Measurements from ENCODE around the gene KLF5.

The KLF5 gene

DNA sequence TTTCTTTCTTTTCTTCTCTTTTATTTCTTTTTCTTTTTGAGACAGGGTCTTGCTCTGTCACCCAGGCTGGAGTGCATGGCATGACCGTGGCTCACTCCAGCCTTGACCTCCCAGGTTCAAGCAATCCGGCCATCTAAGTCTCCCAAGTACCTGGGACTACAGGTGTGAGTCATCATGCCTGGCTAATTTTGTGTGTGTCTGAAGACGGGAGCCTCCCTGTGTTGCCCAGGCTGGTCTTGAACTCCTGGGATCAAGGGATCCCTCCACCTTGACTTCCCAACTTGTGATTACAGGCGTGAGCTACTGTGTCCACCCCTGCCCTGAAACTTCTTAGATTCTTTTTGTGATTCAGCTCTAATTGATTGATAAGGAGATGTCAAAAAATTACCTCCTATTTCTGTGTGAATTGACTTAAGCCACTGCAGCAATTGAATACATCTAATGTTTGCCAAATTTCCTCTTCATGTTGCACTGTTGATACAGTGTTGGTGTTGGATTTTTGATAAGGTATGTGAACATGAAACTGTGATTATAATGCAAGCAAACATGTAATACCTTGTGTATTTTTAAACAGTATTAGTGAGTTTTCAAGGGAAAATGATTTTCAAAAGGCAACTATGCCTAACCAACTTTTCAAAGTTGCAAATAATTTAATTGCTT is 22.6 kb downstream of the KLF5 start:
- Histone ChIP-seq H3K27ac (ENCODE audit: low read depth, low read length) (no peak overlapping the region), H3K27me3 (ENCODE audit: low read length) (no peaks in the 10 kb centered on the region), H3F3A (ENCODE audit: insufficient read depth) (no peaks in the 10 kb centered on the region), H3K79me2 (ENCODE audit: insufficient read depth, low read length) (no peaks in the 10 kb centered on the region), H4K20me1 (ENCODE audit: low read depth, low read length) (no peaks in the 10 kb centered on the region), H3K4me3 (ENCODE audit: insufficient read depth, low read length, poor library complexity, severe bottlenecking) (no peak overlapping the region), H3K4me2 (ENCODE audit: low read depth, low read length, poor library complexity, severe bottlenecking) (no peak overlapping the region), H3K36me3 (ENCODE audit: low read length) (no peaks in the 10 kb centered on the region), H3K9me3 (ENCODE audit: insufficient read depth, low read length) (no peaks in the 10 kb centered on the region), H3K9ac (ENCODE audit: low read length) (no peak overlapping the region), H3K9me2 (replicated peaks; ENCODE audit: insufficient read depth, low read length) (no peaks in the 10 kb centered on the region), H2AFZ (ENCODE audit: low read depth, low read length, severe bottlenecking) (no peak overlapping the region)
- TF ChIP-seq, protein P1, sequence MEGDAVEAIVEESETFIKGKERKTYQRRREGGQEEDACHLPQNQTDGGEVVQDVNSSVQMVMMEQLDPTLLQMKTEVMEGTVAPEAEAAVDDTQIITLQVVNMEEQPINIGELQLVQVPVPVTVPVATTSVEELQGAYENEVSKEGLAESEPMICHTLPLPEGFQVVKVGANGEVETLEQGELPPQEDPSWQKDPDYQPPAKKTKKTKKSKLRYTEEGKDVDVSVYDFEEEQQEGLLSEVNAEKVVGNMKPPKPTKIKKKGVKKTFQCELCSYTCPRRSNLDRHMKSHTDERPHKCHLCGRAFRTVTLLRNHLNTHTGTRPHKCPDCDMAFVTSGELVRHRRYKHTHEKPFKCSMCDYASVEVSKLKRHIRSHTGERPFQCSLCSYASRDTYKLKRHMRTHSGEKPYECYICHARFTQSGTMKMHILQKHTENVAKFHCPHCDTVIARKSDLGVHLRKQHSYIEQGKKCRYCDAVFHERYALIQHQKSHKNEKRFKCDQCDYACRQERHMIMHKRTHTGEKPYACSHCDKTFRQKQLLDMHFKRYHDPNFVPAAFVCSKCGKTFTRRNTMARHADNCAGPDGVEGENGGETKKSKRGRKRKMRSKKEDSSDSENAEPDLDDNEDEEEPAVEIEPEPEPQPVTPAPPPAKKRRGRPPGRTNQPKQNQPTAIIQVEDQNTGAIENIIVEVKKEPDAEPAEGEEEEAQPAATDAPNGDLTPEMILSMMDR (IDR thresholded peaks at IDR 0.05; ENCODE audit: insufficient read depth, low read length, poor library complexity, severe bottlenecking): no peak
- TF ChIP-seq EZH2phosphoT487 (conservative IDR thresholded peaks at IDR 0.05; ENCODE audit: low read length): no peak

DNA sequence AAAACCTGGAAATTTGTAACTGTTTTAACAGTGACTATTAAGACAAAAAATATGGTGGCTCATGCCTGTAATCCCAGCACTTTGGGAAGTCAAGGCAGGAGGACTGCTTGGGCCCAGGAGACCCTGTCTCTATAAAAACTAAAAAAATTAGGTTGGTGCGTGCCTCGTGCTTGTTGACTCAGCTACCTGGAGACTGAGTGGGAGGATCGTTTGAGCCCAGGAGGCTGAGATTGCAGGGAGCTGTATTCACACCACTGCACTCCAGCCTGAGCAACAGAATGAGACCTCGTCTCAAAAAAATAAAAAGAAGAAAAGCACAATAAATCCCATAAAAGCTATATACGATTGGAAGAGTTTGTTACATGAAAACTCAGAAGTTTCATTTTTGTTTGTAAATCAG is 23.7 kb downstream of the KLF5 start:
- no peak overlapping the region for H3K4me3 ChIP-seq (ENCODE audit: insufficient read depth, low read length, poor library complexity, severe bottlenecking)
- H4K20me1 ChIP-seq (ENCODE audit: low read depth, low read length): no peaks in the 10 kb centered on the region
- no peak overlapping the region for H3K9ac ChIP-seq (ENCODE audit: low read length)
- no peaks in the 10 kb centered on the region for H3K27me3 ChIP-seq (ENCODE audit: low read length)
- H3K4me2 ChIP-seq (ENCODE audit: low read depth, low read length, poor library complexity, severe bottlenecking): no peak overlapping the region
- no peaks in the 10 kb centered on the region for H3K36me3 ChIP-seq (ENCODE audit: low read length)
- H3K9me2 ChIP-seq (replicated peaks; ENCODE audit: insufficient read depth, low read length): no peaks in the 10 kb centered on the region
- no peak overlapping the region for H3K27ac ChIP-seq (ENCODE audit: low read depth, low read length)
- no peaks in the 10 kb centered on the region for H3F3A ChIP-seq (ENCODE audit: insufficient read depth)
- H2AFZ ChIP-seq (ENCODE audit: low read depth, low read length, severe bottlenecking): no peak overlapping the region
- no peaks in the 10 kb centered on the region for H3K79me2 ChIP-seq (ENCODE audit: insufficient read depth, low read length)
- no peaks in the 10 kb centered on the region for H3K9me3 ChIP-seq (ENCODE audit: insufficient read depth, low read length)
- TF ChIP-seq EZH2phosphoT487 (conservative IDR thresholded peaks at IDR 0.05; ENCODE audit: low read length): no peak
- TF ChIP-seq, protein P1 (IDR thresholded peaks at IDR 0.05; ENCODE audit: insufficient read depth, low read length, poor library complexity, severe bottlenecking): no peak

DNA sequence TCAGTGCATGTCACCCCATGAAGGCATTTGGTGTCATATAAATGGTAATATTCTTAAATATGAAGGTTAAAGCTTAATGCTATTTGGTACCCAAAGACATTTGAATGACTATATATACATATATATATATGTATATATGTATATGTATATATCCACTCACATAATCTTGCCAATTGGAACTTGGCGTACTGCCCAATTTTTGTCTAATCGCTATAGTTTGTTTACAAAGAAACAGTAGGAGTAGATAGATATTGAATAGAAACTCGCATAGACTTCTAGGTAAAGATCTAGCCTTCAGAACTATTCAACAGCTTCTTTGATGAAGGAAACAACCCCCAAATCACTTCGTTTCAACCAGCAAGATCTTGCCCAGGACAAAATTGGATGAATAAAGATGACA is 24.1 kb downstream of the KLF5 start:
- H2AFZ ChIP-seq (ENCODE audit: low read depth, low read length, severe bottlenecking): no peak overlapping the region
- H4K20me1 ChIP-seq (ENCODE audit: low read depth, low read length): no peaks in the 10 kb centered on the region
- H3K9me2 ChIP-seq (replicated peaks; ENCODE audit: insufficient read depth, low read length): no peaks in the 10 kb centered on the region
- no peaks in the 10 kb centered on the region for H3K9me3 ChIP-seq (ENCODE audit: insufficient read depth, low read length)
- no peak overlapping the region for H3K27ac ChIP-seq (ENCODE audit: low read depth, low read length)
- no peak for TF ChIP-seq EZH2phosphoT487 (conservative IDR thresholded peaks at IDR 0.05; ENCODE audit: low read length)
- TF ChIP-seq, protein P1 (IDR thresholded peaks at IDR 0.05; ENCODE audit: insufficient read depth, low read length, poor library complexity, severe bottlenecking): no peak
- no peaks in the 10 kb centered on the region for H3K79me2 ChIP-seq (ENCODE audit: insufficient read depth, low read length)
- no peaks in the 10 kb centered on the region for H3F3A ChIP-seq (ENCODE audit: insufficient read depth)
- H3K4me3 ChIP-seq (ENCODE audit: insufficient read depth, low read length, poor library complexity, severe bottlenecking): no peak overlapping the region
- H3K27me3 ChIP-seq (ENCODE audit: low read length): no peaks in the 10 kb centered on the region
- H3K9ac ChIP-seq (ENCODE audit: low read length): no peak overlapping the region
- H3K36me3 ChIP-seq (ENCODE audit: low read length): no peaks in the 10 kb centered on the region
- H3K4me2 ChIP-seq (ENCODE audit: low read depth, low read length, poor library complexity, severe bottlenecking): no peak overlapping the region
